22Rv1 (cell line): ENCODE results near the gene FLNA.

Experiments
- CTCF ChIP-seq: fragments of 450-650 bp; IDR thresholded peaks from 2 replicates; pipeline ENCODE4 v1.5.1; 2017; ENCODE audit warnings: mild to moderate bottlenecking
- ZFX ChIP-seq: fragments of 450-650 bp; IDR thresholded peaks from 2 replicates; pipeline ENCODE4 v1.6.1; 2017; ENCODE audit warnings: antibody characterized with exemption, borderline replicate concordance

- no peak for TF ChIP-seq CTCF
- TF ChIP-seq ZFX: no peak
Observed at GRCh38 chrX:154349359-154349935, 25.0 kb downstream of the FLNA start.
